Islet precursor cell (in vitro differentiated cells): ENCODE results near the gene ADARB1.

ENCODE experiments used
- DNase-seq: peaks from one replicate; pipeline ENCODE4 v3.0.0-alpha.2; 2018

ADARB1 gene

GRCh38 chr21:45177039-45177438 is 102.7 kb downstream of the ADARB1 start:
- no peak for DNase-seq

GRCh38 chr21:45178070-45178608 is 103.8 kb downstream of the ADARB1 start:
- DNase-seq = no peak

GRCh38 chr21:45178971-45179370 is 104.6 kb downstream of the ADARB1 start:
- DNase-seq = no peak

- no peak for DNase-seq
Measured at GRCh38 chr21:45179568-45180245, 105.3 kb downstream of the ADARB1 start.

- DNase-seq = no peak
Measured at GRCh38 chr21:45180246-45180599, 105.8 kb downstream of the ADARB1 start.

- DNase-seq = no peak
Measured at GRCh38 chr21:45182958-45183357, 108.6 kb downstream of the ADARB1 start.

- DNase-seq = no peak
Measured at GRCh38 chr21:45183852-45184251, 109.5 kb downstream of the ADARB1 start.

- no peak for DNase-seq
Measured at GRCh38 chr21:45184869-45185268, 110.5 kb downstream of the ADARB1 start.

- DNase-seq = no peak
Measured at GRCh38 chr21:45186709-45187108, 112.3 kb downstream of the ADARB1 start.

- no peak for DNase-seq
Measured at GRCh38 chr21:45187646-45188045, 113.3 kb downstream of the ADARB1 start.

GRCh38 chr21:45190013-45190412 is 115.6 kb downstream of the ADARB1 start:
- DNase-seq = no peak

GRCh38 chr21:45192332-45192731 is 118.0 kb downstream of the ADARB1 start:
- no peak for DNase-seq

GRCh38 chr21:45196620-45197019 is 122.2 kb downstream of the ADARB1 start:
- DNase-seq = no peak

- DNase-seq = no peak
Measured at GRCh38 chr21:45199201-45199600, 124.8 kb downstream of the ADARB1 start.

GRCh38 chr21:45200031-45200430 is 125.7 kb downstream of the ADARB1 start:
- DNase-seq = no peak

GRCh38 chr21:45200581-45201296 is 126.4 kb downstream of the ADARB1 start:
- DNase-seq = no peak

- no peak for DNase-seq
Measured at GRCh38 chr21:45202344-45202743, 128.0 kb downstream of the ADARB1 start.

- no peak for DNase-seq
Measured at GRCh38 chr21:45202889-45203288, 128.5 kb downstream of the ADARB1 start.

GRCh38 chr21:45203983-45204382 is 129.6 kb downstream of the ADARB1 start:
- DNase-seq = no peak

GRCh38 chr21:45204395-45204794 is 130.0 kb downstream of the ADARB1 start:
- no peak for DNase-seq

GRCh38 chr21:45207839-45208626 is 133.7 kb downstream of the ADARB1 start:
- DNase-seq = no peak

- DNase-seq = no peak
Measured at GRCh38 chr21:45208627-45208951, 134.2 kb downstream of the ADARB1 start.

GRCh38 chr21:45209046-45209445 is 134.7 kb downstream of the ADARB1 start:
- DNase-seq = no peak
